HepG2 (cell line): ENCODE results near the gene SURF2. TPM values are rescaled to one million over a fixed set of nuclear protein-coding genes. Genes with fewer than 3 reads are reported as not detected.
A peak's percentile ranks its signal among the peaks of the same experiment; 100 is the strongest.

Source experiments
- ATAD3A ChIP-seq: sonication (generic); formaldehyde crosslinking; IDR thresholded peaks from 2 replicates; pipeline ENCODE4 v1.4.0; 2020; ENCODE audit warnings: missing genetic modification reagents
- BRF2 ChIP-seq: sonication (generic); formaldehyde crosslinking; IDR thresholded peaks from 2 replicates; pipeline ENCODE4 v1.8.1; 2022; ENCODE audit warnings: mild to moderate bottlenecking, missing genetic modification reagents
- FOXJ3 ChIP-seq: sonication (generic); formaldehyde crosslinking; IDR thresholded peaks from 2 replicates; pipeline ENCODE4 v1.4.0; 2020; ENCODE audit warnings: missing genetic modification reagents, mild to moderate bottlenecking, borderline replicate concordance
- GTF3A ChIP-seq: sonication (generic); formaldehyde crosslinking; conservative IDR thresholded peaks from 2 replicates; pipeline ENCODE4 v1.4.0; 2020; ENCODE audit warnings: mild to moderate bottlenecking, missing genetic modification reagents
- HNRNPL ChIP-seq: fragments of 200-400 bp; formaldehyde crosslinking; IDR thresholded peaks from 2 replicates; pipeline ENCODE4 v1.6.1; 2017; ENCODE audit warnings: mild to moderate bottlenecking, low read depth, low read length
- HOXA9 ChIP-seq: sonication (generic); formaldehyde crosslinking; IDR thresholded peaks from 2 replicates; pipeline ENCODE4 v1.8.1; 2022; ENCODE audit warnings: missing genetic modification reagents, mild to moderate bottlenecking, moderate library complexity, borderline replicate concordance
- MED1 ChIP-seq: sonication (generic); formaldehyde crosslinking; IDR thresholded peaks from 2 replicates; pipeline ENCODE4 v1.4.0; 2020; ENCODE audit warnings: missing genetic modification reagents
- PHF21A ChIP-seq: sonication (generic); formaldehyde crosslinking; IDR thresholded peaks from 2 replicates; pipeline ENCODE4 v1.5.0; 2020; ENCODE audit warnings: mild to moderate bottlenecking, missing genetic modification reagents
- PRDM10 ChIP-seq: sonication (generic); formaldehyde crosslinking; IDR thresholded peaks from 2 replicates; pipeline ENCODE4 v1.4.0; 2020; ENCODE audit warnings: low read depth, missing genetic modification reagents
- SOX6 ChIP-seq, 2 experiments: fragments of 450-650 bp in 1 of 2; sonication (generic) in 1 of 2; formaldehyde crosslinking in 1 of 2; IDR thresholded peaks; 2 replicates each; pipeline versions ENCODE4 v1.4.0 to v1.6.1; 2017 to 2020; ENCODE audit warnings: antibody characterized with exemption in 1 of 2, mild to moderate bottlenecking in 1 of 2, missing genetic modification reagents in 1 of 2
- UBTF ChIP-seq: sonication (generic); formaldehyde crosslinking; IDR thresholded peaks from 2 replicates; pipeline ENCODE4 v1.4.0; 2020; ENCODE audit warnings: mild to moderate bottlenecking, missing genetic modification reagents
- ZBTB14 ChIP-seq: sonication (generic); formaldehyde crosslinking; IDR thresholded peaks from 2 replicates; pipeline ENCODE4 v1.4.0; 2020; ENCODE audit warnings: missing genetic modification reagents
- ZBTB39 ChIP-seq: sonication (generic); formaldehyde crosslinking; IDR thresholded peaks from 2 replicates; pipeline ENCODE4 v1.5.0; 2020; ENCODE audit warnings: missing genetic modification reagents
- ZFY ChIP-seq: sonication (generic); formaldehyde crosslinking; IDR thresholded peaks from 2 replicates; pipeline ENCODE4 v1.4.0; 2020; ENCODE audit warnings: missing genetic modification reagents
- ZNF839 ChIP-seq: sonication (generic); formaldehyde crosslinking; IDR thresholded peaks from 2 replicates; pipeline ENCODE4 v1.4.0; 2020; ENCODE audit warnings: missing genetic modification reagents, mild to moderate bottlenecking, borderline replicate concordance
- polyA plus RNA-seq, 8 experiments: library from polyadenylated mRNA; depleted of rRNA in 3 of 8; stranded (reverse) in 7 of 8; unstranded in 1 of 8; fragments of >200 nt; fragmentation: Illumina TruSeq in 4 of 8; extraction: Trizol in 4 of 8; gene quantifications; 2 replicates each; pipeline versions ENCODE4 v1.2.1 to v1.2.3, GENCODE V29; 2011 to 2016; ENCODE audit warnings: low read depth in 4 of 8, missing spikeins in 1 of 8, mixed read lengths in 1 of 8; ENCODE audit not compliant: insufficient read depth in 1 of 8
- total RNA-seq, 5 experiments: library from RNA; depleted of rRNA; stranded (reverse); fragments of >200 nt; fragmentation: Illumina TruSeq; extraction: Trizol; gene quantifications; 2 replicates each; pipeline ENCODE4 v1.2.3, GENCODE V29; 2016; ENCODE audit warnings: low read depth in 1 of 5

SURF2 gene
- total and polyA plus RNA-seq, 2 of the 13 experiments (the other 11 are each of a cell fraction or from before 2014, with no cell fraction given), result 6.3 to 13.6 TPM

- TF ChIP-seq GTF3A (CRISPR knock-in tag) (no peak), ZFY (CRISPR knock-in tag) (peak; percentile 27; the same call in 1 of the 2 replicates), PRDM10 (no peak), ZBTB39 (CRISPR knock-in tag) (no peak), MED1 (CRISPR knock-in tag) (no peak; the same call in 1 of the 2 replicates), PHF21A (CRISPR knock-in tag) (0 out of 2 replicates have a peak, but pooled peaks have one; percentile 37), ZNF839 (0 out of 2 replicates have a peak, but pooled peaks have one; percentile 53), BRF2 (CRISPR knock-in tag) (no peak), HOXA9 (CRISPR knock-in tag) (no peak), SOX6 (IDR thresholded peaks at IDR 0.05) (no peak), SOX6 (CRISPR knock-in tag; IDR thresholded peaks at IDR 0.05) (peak; percentile 30; the same call in 1 of the 2 replicates), ZBTB14 (CRISPR knock-in tag) (no peak), ATAD3A (CRISPR knock-in tag) (no peak), HNRNPL (0 out of 2 replicates have a peak, but pooled peaks have one; percentile 23), FOXJ3 (CRISPR knock-in tag) (no peak), UBTF (CRISPR knock-in tag) (peak; percentile 46; the same call in 1 of the 2 replicates)
Observed at GRCh38 chr9:133384736-133385321, 28.5 kb downstream of the SURF2 start (continued).
